Measurements from ENCODE around the gene USP21. TPM values are rescaled to one million over a fixed set of nuclear protein-coding genes. Genes with fewer than 3 reads are reported as not detected.

USP21 gene
- polyA plus RNA-seq, 3 donors = 11.0 to 42.8 (median 11.3) TPM

DNA sequence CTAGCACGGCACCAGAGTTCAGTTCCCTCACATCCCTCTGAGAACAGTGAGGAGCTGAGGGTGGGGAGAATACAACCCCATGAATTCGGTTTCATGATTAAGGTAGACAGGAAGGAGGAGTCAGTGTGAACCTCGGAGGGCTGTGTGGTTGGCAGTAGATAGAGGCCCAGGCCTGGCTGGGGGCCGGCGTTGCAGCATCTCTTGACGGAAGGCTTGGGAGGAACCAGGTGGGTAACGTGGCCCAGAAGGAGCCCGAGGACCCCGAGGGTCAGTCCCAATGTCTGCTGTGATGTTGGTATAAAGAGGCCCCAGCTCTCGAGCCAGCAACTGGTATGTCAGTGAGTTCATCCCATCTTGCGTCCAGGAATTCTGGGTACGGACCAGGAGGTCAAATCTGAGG, 12.4 kb downstream of the USP21 start:
- no peak overlapping the region for H3K4me3 Mint-ChIP-seq
- no peak for DNase-seq
- Histone ChIP-seq H3K4me1 (ENCODE audit: control insufficient read depth in 1 of 2, insufficient read depth in 2 of 2, low read length in 2 of 2) (peaks cover 18 to 20% of the 10 kb centered on the region in 2 donors), H3K9ac (ENCODE audit: insufficient read depth, low read length, poor library complexity, severe bottlenecking) (no peak overlapping the region), H3K36me3 (replicated peaks in 1 of 2; ENCODE audit: control insufficient read depth in 1 of 2, insufficient read depth in 2 of 2, low read length in 2 of 2) (peaks cover 55 to 72% of the 10 kb centered on the region in 2 donors), H3K27me3 (ENCODE audit: control insufficient read depth in 2 of 2, insufficient read depth in 2 of 2, low read length in 2 of 2) (no peaks in the 10 kb centered on the region), H3K4me2 (replicated peaks; ENCODE audit: extremely low read depth, low read length, poor library complexity, severe bottlenecking) (no peak overlapping the region), H3K27ac (ENCODE audit: low read depth in 1 of 2, low read length in 2 of 2) (no peak overlapping the region), H2AFZ (ENCODE audit: insufficient read depth, low read depth, low read length, poor library complexity, severe bottlenecking) (no peak overlapping the region), H4K20me1 (ENCODE audit: insufficient read depth, low read length) (no peaks in the 10 kb centered on the region), H3K4me3 (replicated peaks in 1 of 3; ENCODE audit: low read depth in 2 of 3, low read length in 3 of 3) (no peak overlapping the region), H3K79me2 (ENCODE audit: insufficient read depth, low read length) (peaks cover 13% of the 10 kb centered on the region), H3K9me3 (replicated peaks in 1 of 2; ENCODE audit: control insufficient read depth in 1 of 2, insufficient read depth in 1 of 2, low read length in 2 of 2) (no peaks in the 10 kb centered on the region)
- peaks cover 65 to 80% of the 10 kb centered on the region in 2 donors for H3K36me3 Mint-ChIP-seq
- H3K9me3 Mint-ChIP-seq = no peaks in the 10 kb centered on the region
- intact Hi-C loops (cut with micrococcal nuclease) = no loop called here
- 93% methylated on average over 10 of the region's 12 CpGs for WGBS (ENCODE audit: insufficient coverage)
- peak overlapping the region in 3 of 7 donors; percentile 13 to 75 (median 50) for H3K27ac Mint-ChIP-seq
- TF ChIP-seq, protein P1, sequence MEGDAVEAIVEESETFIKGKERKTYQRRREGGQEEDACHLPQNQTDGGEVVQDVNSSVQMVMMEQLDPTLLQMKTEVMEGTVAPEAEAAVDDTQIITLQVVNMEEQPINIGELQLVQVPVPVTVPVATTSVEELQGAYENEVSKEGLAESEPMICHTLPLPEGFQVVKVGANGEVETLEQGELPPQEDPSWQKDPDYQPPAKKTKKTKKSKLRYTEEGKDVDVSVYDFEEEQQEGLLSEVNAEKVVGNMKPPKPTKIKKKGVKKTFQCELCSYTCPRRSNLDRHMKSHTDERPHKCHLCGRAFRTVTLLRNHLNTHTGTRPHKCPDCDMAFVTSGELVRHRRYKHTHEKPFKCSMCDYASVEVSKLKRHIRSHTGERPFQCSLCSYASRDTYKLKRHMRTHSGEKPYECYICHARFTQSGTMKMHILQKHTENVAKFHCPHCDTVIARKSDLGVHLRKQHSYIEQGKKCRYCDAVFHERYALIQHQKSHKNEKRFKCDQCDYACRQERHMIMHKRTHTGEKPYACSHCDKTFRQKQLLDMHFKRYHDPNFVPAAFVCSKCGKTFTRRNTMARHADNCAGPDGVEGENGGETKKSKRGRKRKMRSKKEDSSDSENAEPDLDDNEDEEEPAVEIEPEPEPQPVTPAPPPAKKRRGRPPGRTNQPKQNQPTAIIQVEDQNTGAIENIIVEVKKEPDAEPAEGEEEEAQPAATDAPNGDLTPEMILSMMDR (IDR thresholded peaks at IDR 0.05) = no peak
- H3K4me1 Mint-ChIP-seq = peaks cover 27% of the 10 kb centered on the region
- H3K27me3 Mint-ChIP-seq (ENCODE audit: low read depth in 3 of 3) = peaks cover 0 to 2% (median 0%) of the 10 kb centered on the region in 3 donors

DNA sequence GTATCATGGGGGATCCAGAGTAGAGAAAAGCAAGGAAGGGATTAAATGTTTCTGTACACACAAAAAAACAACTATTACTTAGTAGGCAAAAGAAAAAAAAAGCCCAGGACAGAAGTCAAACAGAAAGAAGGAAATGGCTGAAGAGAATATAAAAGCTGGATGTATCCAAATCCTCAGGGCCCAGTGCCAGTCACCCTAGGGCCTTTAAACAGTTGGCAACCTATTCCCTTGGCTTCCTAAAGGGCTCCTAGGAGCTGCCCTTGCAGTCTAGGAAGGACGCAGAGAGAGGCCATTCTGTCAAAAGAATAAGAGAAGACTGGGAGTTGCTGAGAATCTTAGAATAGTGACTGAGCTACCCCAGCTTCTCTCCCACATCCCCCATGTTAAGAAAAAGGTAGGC, 13.0 kb downstream of the USP21 start:
- peaks cover 19% of the 10 kb centered on the region for H3K79me2 ChIP-seq (ENCODE audit: insufficient read depth, low read length)
- peaks cover 22% of the 10 kb centered on the region for H3K4me1 Mint-ChIP-seq
- H3K36me3 Mint-ChIP-seq = peaks cover 65 to 80% of the 10 kb centered on the region in 2 donors
- no peak overlapping the region for H3K4me2 ChIP-seq (replicated peaks; ENCODE audit: extremely low read depth, low read length, poor library complexity, severe bottlenecking)
- no peak overlapping the region for H3K4me3 Mint-ChIP-seq
- H3K9me3 ChIP-seq (replicated peaks in 1 of 2; ENCODE audit: control insufficient read depth in 1 of 2, insufficient read depth in 1 of 2, low read length in 2 of 2) = no peaks in the 10 kb centered on the region
- no CpG with 5 or more reads among the region's 1 CpG for WGBS (ENCODE audit: insufficient coverage)
- H3K9ac ChIP-seq (ENCODE audit: insufficient read depth, low read length, poor library complexity, severe bottlenecking) = no peak overlapping the region
- H3K27me3 ChIP-seq (ENCODE audit: control insufficient read depth in 2 of 2, insufficient read depth in 2 of 2, low read length in 2 of 2) = no peaks in the 10 kb centered on the region
- H4K20me1 ChIP-seq (ENCODE audit: insufficient read depth, low read length) = no peaks in the 10 kb centered on the region
- H3K4me1 ChIP-seq (ENCODE audit: control insufficient read depth in 1 of 2, insufficient read depth in 2 of 2, low read length in 2 of 2) = peaks cover 14 to 17% of the 10 kb centered on the region in 2 donors
- no peak overlapping the region for H3K27ac ChIP-seq (ENCODE audit: low read depth in 1 of 2, low read length in 2 of 2)
- no peak for DNase-seq
- H3K27me3 Mint-ChIP-seq (ENCODE audit: low read depth in 3 of 3) = no peaks in the 10 kb centered on the region
- peak overlapping the region in 1 of 7 donors; percentile 17 for H3K27ac Mint-ChIP-seq
- H2AFZ ChIP-seq (ENCODE audit: insufficient read depth, low read depth, low read length, poor library complexity, severe bottlenecking) = no peak overlapping the region
- H3K36me3 ChIP-seq (replicated peaks in 1 of 2; ENCODE audit: control insufficient read depth in 1 of 2, insufficient read depth in 2 of 2, low read length in 2 of 2) = peaks cover 55 to 72% of the 10 kb centered on the region in 2 donors
- TF ChIP-seq, protein P1 (IDR thresholded peaks at IDR 0.05) = no peak
- intact Hi-C loops (cut with micrococcal nuclease) = no loop called here
- no peak overlapping the region for H3K4me3 ChIP-seq (replicated peaks in 1 of 3; ENCODE audit: low read depth in 2 of 3, low read length in 3 of 3)
- no peaks in the 10 kb centered on the region for H3K9me3 Mint-ChIP-seq

All from CD14-positive monocyte (primary cell).